CMK (cell line): ENCODE data around the gene CDK16.

ENCODE experiments used
- DNase-seq: peaks from one replicate; pipeline ENCODE4 v3.0.0-alpha.2; 2010; ENCODE audit warnings: low read depth

CDK16 gene

GRCh38 chrX:47209508-47210238 is 8.8 kb upstream of the CDK16 start:
- no peak for DNase-seq

- DNase-seq, result no peak
These were observed 7.6 kb upstream of the CDK16 start for GRCh38 chrX:47210661-47211425.

GRCh38 chrX:47212381-47213293 is 5.8 kb upstream of the CDK16 start:
- DNase-seq, result no peak

GRCh38 chrX:47214435-47215077 is 3.9 kb upstream of the CDK16 start:
- DNase-seq, result no peak

GRCh38 chrX:47215291-47215900 is 3.1 kb upstream of the CDK16 start:
- DNase-seq, result no peak

GRCh38 chrX:47216393-47216925 is 2.0 kb upstream of the CDK16 start:
- no peak for DNase-seq

GRCh38 chrX:47217121-47217851 is 1.2 kb upstream of the CDK16 start:
- DNase-seq, result no peak

GRCh38 chrX:47217852-47218279 is 615 bp upstream of the CDK16 start:
- peak; percentile 96 for DNase-seq

- DNase-seq, result no peak
These were observed 687 bp downstream of the CDK16 start for GRCh38 chrX:47218920-47219815.

GRCh38 chrX:47221756-47222155 is 3.3 kb downstream of the CDK16 start:
- DNase-seq, result no peak

- DNase-seq, result no peak
These were observed 4.4 kb downstream of the CDK16 start for GRCh38 chrX:47222751-47223350.

GRCh38 chrX:47223476-47224250 is 5.2 kb downstream of the CDK16 start:
- DNase-seq, result no peak

- DNase-seq, result no peak
These were observed 5.9 kb downstream of the CDK16 start for GRCh38 chrX:47224266-47224895.

GRCh38 chrX:47224896-47225290 is 6.4 kb downstream of the CDK16 start:
- DNase-seq, result no peak

GRCh38 chrX:47226071-47226470 is 7.6 kb downstream of the CDK16 start:
- no peak for DNase-seq

GRCh38 chrX:47226531-47227333 is 8.3 kb downstream of the CDK16 start:
- DNase-seq, result no peak

- DNase-seq, result no peak
These were observed 8.8 kb downstream of the CDK16 start for GRCh38 chrX:47227334-47227583.
